GM12872 (cell line): ENCODE measurements around the gene AGPAT4.

ENCODE experiments used
- CTCF ChIP-seq: IDR thresholded peaks from 3 replicates; pipeline ENCODE4 v1.5.1; 2011; ENCODE audit warnings: low read depth, mild to moderate bottlenecking, low read length, moderate library complexity; ENCODE audit not compliant: insufficient read depth

AGPAT4 gene

GRCh38 chr6:161274488-161274858 is 612 bp upstream of the AGPAT4 start:
- no peak for TF ChIP-seq CTCF

- no peak for TF ChIP-seq CTCF
Observed at GRCh38 chr6:161273274-161273751, 548 bp downstream of the AGPAT4 start.

- TF ChIP-seq CTCF: no peak
Observed at GRCh38 chr6:161272635-161273273, 1.1 kb downstream of the AGPAT4 start.

- TF ChIP-seq CTCF: no peak
Observed at GRCh38 chr6:161271343-161272030, 2.4 kb downstream of the AGPAT4 start.

GRCh38 chr6:161270116-161270515 is 3.7 kb downstream of the AGPAT4 start:
- no peak for TF ChIP-seq CTCF

- TF ChIP-seq CTCF: no peak
Observed at GRCh38 chr6:161269310-161269709, 4.6 kb downstream of the AGPAT4 start.

GRCh38 chr6:161268531-161269210 is 5.2 kb downstream of the AGPAT4 start:
- no peak for TF ChIP-seq CTCF
